ENCODE data around the gene ARSI. TPM values are rescaled to one million over a fixed set of nuclear protein-coding genes. Genes with fewer than 3 reads are reported as not detected.

Gene ARSI
- total and polyA plus RNA-seq, 2 of the 13 experiments (the other 11 are each of a cell fraction or from before 2014, with no cell fraction given), result 4.2 to 33.9 TPM

GRCh38 chr5:150254774-150255173 is 47.9 kb downstream of the ARSI start (continued):
- TF ChIP-seq JUN (CRISPR knock-in tag; IDR thresholded peaks at IDR 0.05) (no peak), BCL6 (CRISPR knock-in tag; IDR thresholded peaks at IDR 0.05) (peak; percentile 53; the same call in 1 of the 2 replicates), DDIT3 (CRISPR knock-in tag; IDR thresholded peaks at IDR 0.05) (no peak), ZNF713 (CRISPR knock-in tag; IDR thresholded peaks at IDR 0.05) (no peak), HMG20B (CRISPR knock-in tag; conservative IDR thresholded peaks at IDR 0.05) (peak; percentile 86), CENPT (CRISPR knock-in tag; IDR thresholded peaks at IDR 0.05; ENCODE audit: low read depth) (no peak), ZNF580 (CRISPR knock-in tag; IDR thresholded peaks at IDR 0.05; ENCODE audit: borderline replicate concordance, low read depth) (no peak), MBNL3 (CRISPR knock-in tag; conservative IDR thresholded peaks at IDR 0.05) (no peak), XRCC5 (optimal IDR thresholded peaks at IDR 0.05; ENCODE audit: low read length) (peak; percentile 49), SOX5 (CRISPR knock-in tag; IDR thresholded peaks at IDR 0.05; ENCODE audit: borderline replicate concordance) (peak; percentile 43; the same call in 1 of the 2 replicates), CREM (IDR thresholded peaks at IDR 0.05) (peak; percentile 62), CREM (CRISPR knock-in tag; IDR thresholded peaks at IDR 0.05) (no peak), NR2F2 (IDR thresholded peaks at IDR 0.05; ENCODE audit: borderline replicate concordance, low read depth) (peak; percentile 88), ZNF616 (CRISPR knock-in tag; IDR thresholded peaks at IDR 0.05; ENCODE audit: low read depth) (no peak), ZBTB7A (CRISPR knock-in tag; IDR thresholded peaks at IDR 0.05) (peak; percentile 18; the same call in 1 of the 2 replicates), RBM22 (optimal IDR thresholded peaks at IDR 0.05; ENCODE audit: low read length) (no peak), FOXP1 (IDR thresholded peaks at IDR 0.05) (no peak), FOXP1 (CRISPR knock-in tag; IDR thresholded peaks at IDR 0.05) (peak; percentile 14; the same call in 1 of the 2 replicates), MTF1 (CRISPR knock-in tag; IDR thresholded peaks at IDR 0.05) (no peak), GFI1 (CRISPR knock-in tag; IDR thresholded peaks at IDR 0.05; ENCODE audit: borderline replicate concordance) (peak; percentile 77), MYNN (CRISPR knock-in tag; IDR thresholded peaks at IDR 0.05; ENCODE audit: low read depth) (no peak), MEF2D (CRISPR knock-in tag; IDR thresholded peaks at IDR 0.05) (peak; percentile 39; the same call in 1 of the 2 replicates), YEATS4 (CRISPR knock-in tag; IDR thresholded peaks at IDR 0.05; ENCODE audit: borderline replicate concordance) (no peak), ZNF530 (CRISPR knock-in tag; IDR thresholded peaks at IDR 0.05; ENCODE audit: low read depth) (no peak), EP300 (IDR thresholded peaks at IDR 0.05; ENCODE audit: low read depth in 2 of 2, low read length in 2 of 2) (peak in 1 of 2 experiments; percentile 77; a peak in 1 of 4 replicates), EP300 (CRISPR knock-in tag; IDR thresholded peaks at IDR 0.05; ENCODE audit: borderline replicate concordance) (0 out of 2 replicates have a peak, but pooled peaks have one; percentile 54), ZNF672 (CRISPR knock-in tag; IDR thresholded peaks at IDR 0.05) (no peak)
